Ishikawa (cell line): ENCODE measurements around the gene SGK2.

Experiments
- CEBPB ChIP-seq: IDR thresholded peaks from 2 replicates; pipeline ENCODE4 v1.6.1; 2012
- CREB1 ChIP-seq: IDR thresholded peaks from 2 replicates; pipeline ENCODE4 v1.6.1; 2012; ENCODE audit warnings: low read depth
- EGR1 ChIP-seq: IDR thresholded peaks from 2 replicates; pipeline ENCODE4 v1.6.1; 2012
- EP300 ChIP-seq: IDR thresholded peaks from 2 replicates; pipeline ENCODE4 v1.6.1; 2012; ENCODE audit warnings: borderline replicate concordance
- FOXM1 ChIP-seq: IDR thresholded peaks from 2 replicates; pipeline ENCODE4 v1.6.1; 2012; ENCODE audit warnings: low read depth, borderline replicate concordance
- NFIC ChIP-seq: IDR thresholded peaks from 2 replicates; pipeline ENCODE4 v1.6.1; 2012
- RAD21 ChIP-seq: IDR thresholded peaks from 2 replicates; pipeline ENCODE4 v1.6.1; 2012; ENCODE audit warnings: low read depth
- TAF1 ChIP-seq: IDR thresholded peaks from 2 replicates; pipeline ENCODE4 v1.6.1; 2012; ENCODE audit warnings: low read depth, mild to moderate bottlenecking
- TCF12 ChIP-seq: IDR thresholded peaks from 2 replicates; pipeline ENCODE4 v1.6.1; 2012; ENCODE audit warnings: low read depth
- TEAD4 ChIP-seq: IDR thresholded peaks from 2 replicates; pipeline ENCODE4 v1.6.1; 2012
- USF1 ChIP-seq: IDR thresholded peaks from 2 replicates; pipeline ENCODE4 v1.6.1; 2012
- YY1 ChIP-seq: IDR thresholded peaks from 2 replicates; pipeline ENCODE4 v1.6.1; 2012; ENCODE audit warnings: low read depth
- ZBTB7A ChIP-seq: IDR thresholded peaks from 2 replicates; pipeline ENCODE4 v1.6.1; 2012; ENCODE audit warnings: low read depth
- TF ChIP-seq, protein P1 (sequence below): IDR thresholded peaks from 2 replicates; pipeline ENCODE4 v1.6.1; 2012; ENCODE audit warnings: low read depth, mild to moderate bottlenecking
- TF ChIP-seq, protein P2 (sequence below): IDR thresholded peaks from 2 replicates; pipeline ENCODE4 v1.6.1; 2012

Gene SGK2

DNA sequence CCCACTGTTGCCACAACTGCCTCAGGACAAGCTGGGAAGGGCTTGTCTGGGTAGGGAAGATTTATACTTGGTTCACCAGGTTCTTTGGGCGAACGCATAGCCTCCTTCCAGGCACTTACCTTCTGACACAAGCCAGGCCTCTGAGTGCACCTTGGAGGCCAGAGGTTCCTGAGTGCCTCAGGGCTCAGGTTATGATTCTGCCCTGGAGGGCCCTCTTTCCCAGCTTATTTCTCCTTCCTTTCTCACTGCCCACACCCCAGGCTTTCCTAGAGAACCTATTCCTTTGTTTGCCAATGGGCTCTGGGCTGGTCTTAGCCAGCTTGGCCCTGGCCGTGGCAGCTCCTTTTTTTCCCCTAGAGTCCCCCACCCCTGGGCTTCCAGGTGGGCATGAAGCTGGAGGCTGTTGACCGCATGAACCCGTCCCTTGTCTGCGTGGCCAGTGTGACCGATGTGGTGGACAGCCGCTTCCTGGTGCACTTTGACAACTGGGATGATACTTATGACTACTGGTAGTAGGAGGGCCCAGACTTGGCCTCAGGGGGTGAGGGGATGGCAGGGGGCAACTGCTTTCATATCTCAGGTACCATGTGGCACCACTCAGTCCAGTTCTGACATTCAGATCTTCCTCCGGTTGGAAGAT, 26.3 kb upstream of the SGK2 start:
- no peak for TF ChIP-seq TAF1
- TF ChIP-seq ZBTB7A = no peak
- no peak for TF ChIP-seq TEAD4
- no peak for TF ChIP-seq FOXM1
- no peak for TF ChIP-seq EP300
- TF ChIP-seq, protein P1, sequence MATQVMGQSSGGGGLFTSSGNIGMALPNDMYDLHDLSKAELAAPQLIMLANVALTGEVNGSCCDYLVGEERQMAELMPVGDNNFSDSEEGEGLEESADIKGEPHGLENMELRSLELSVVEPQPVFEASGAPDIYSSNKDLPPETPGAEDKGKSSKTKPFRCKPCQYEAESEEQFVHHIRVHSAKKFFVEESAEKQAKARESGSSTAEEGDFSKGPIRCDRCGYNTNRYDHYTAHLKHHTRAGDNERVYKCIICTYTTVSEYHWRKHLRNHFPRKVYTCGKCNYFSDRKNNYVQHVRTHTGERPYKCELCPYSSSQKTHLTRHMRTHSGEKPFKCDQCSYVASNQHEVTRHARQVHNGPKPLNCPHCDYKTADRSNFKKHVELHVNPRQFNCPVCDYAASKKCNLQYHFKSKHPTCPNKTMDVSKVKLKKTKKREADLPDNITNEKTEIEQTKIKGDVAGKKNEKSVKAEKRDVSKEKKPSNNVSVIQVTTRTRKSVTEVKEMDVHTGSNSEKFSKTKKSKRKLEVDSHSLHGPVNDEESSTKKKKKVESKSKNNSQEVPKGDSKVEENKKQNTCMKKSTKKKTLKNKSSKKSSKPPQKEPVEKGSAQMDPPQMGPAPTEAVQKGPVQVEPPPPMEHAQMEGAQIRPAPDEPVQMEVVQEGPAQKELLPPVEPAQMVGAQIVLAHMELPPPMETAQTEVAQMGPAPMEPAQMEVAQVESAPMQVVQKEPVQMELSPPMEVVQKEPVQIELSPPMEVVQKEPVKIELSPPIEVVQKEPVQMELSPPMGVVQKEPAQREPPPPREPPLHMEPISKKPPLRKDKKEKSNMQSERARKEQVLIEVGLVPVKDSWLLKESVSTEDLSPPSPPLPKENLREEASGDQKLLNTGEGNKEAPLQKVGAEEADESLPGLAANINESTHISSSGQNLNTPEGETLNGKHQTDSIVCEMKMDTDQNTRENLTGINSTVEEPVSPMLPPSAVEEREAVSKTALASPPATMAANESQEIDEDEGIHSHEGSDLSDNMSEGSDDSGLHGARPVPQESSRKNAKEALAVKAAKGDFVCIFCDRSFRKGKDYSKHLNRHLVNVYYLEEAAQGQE = no peak
- no peak for TF ChIP-seq NFIC
- TF ChIP-seq EGR1 = no peak
- TF ChIP-seq YY1 = no peak
- TF ChIP-seq CEBPB = no peak
- TF ChIP-seq USF1 = no peak
- no peak for TF ChIP-seq TCF12
- TF ChIP-seq CREB1 = no peak
- TF ChIP-seq, protein P2, sequence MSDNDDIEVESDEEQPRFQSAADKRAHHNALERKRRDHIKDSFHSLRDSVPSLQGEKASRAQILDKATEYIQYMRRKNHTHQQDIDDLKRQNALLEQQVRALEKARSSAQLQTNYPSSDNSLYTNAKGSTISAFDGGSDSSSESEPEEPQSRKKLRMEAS = no peak

GRCh38 chr20:43533060-43533459, 25.8 kb upstream of the SGK2 start:
- no peak for TF ChIP-seq EGR1
- no peak for TF ChIP-seq YY1
- no peak for TF ChIP-seq FOXM1
- no peak for TF ChIP-seq CEBPB
- no peak for TF ChIP-seq ZBTB7A
- TF ChIP-seq, protein P1 = no peak
- TF ChIP-seq USF1 = no peak
- TF ChIP-seq TAF1 = no peak

GRCh38 chr20:43534016-43534415, 24.8 kb upstream of the SGK2 start:
- no peak for TF ChIP-seq TEAD4
- TF ChIP-seq, protein P2 = no peak
- TF ChIP-seq ZBTB7A = no peak
- TF ChIP-seq NFIC = no peak
- TF ChIP-seq RAD21 = no peak
- no peak for TF ChIP-seq TAF1
- no peak for TF ChIP-seq EP300
- no peak for TF ChIP-seq CEBPB
- TF ChIP-seq USF1 = no peak
- no peak for TF ChIP-seq EGR1
- TF ChIP-seq FOXM1 = no peak
- no peak for TF ChIP-seq TCF12

GRCh38 chr20:43534791-43535350, 24.0 kb upstream of the SGK2 start:
- TF ChIP-seq CREB1 = no peak
- no peak for TF ChIP-seq USF1
- TF ChIP-seq ZBTB7A = no peak
- TF ChIP-seq EP300 = no peak
- no peak for TF ChIP-seq NFIC
- no peak for TF ChIP-seq TCF12
- no peak for TF ChIP-seq RAD21
- no peak for TF ChIP-seq YY1
- TF ChIP-seq TAF1 = no peak
- TF ChIP-seq EGR1 = no peak

DNA sequence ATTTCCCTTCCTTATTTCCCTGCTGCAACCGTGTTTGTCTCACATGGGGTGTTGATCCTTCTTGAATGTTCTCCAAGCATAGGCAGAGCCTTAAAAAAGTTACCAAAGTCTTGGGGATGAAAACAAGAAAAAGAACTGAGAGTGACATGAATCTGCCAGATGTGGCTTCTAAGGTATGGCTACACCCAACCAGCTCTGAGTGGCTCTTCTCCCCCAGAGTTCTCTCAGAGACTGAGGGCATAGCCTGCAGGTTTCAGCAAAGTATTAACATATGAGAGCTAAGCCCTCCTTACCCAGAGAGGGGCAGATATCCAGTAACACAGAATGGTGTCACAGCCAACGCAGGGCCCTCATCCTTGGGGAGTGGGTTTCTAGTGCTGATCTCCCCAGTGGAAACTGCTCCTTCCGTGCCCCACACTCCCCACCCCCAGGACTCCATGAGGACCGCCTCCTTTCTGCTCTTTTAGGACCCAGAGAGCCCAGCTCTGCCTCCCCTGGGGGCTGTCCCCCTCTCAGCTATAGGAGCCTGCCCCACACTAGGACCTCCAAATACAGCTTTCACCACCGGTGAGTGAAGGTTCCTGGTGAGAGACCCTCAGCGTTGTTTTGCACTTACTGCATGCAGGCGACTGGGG, 23.3 kb upstream of the SGK2 start:
- TF ChIP-seq NFIC = no peak
- no peak for TF ChIP-seq TCF12
- TF ChIP-seq EGR1 = no peak
- TF ChIP-seq TAF1 = no peak
- no peak for TF ChIP-seq YY1
- no peak for TF ChIP-seq CREB1
- no peak for TF ChIP-seq RAD21
- no peak for TF ChIP-seq FOXM1
